H1 (cell line): ENCODE measurements around the gene RASL11B. TPM values are rescaled to one million over a fixed set of nuclear protein-coding genes. Genes with fewer than 3 reads are reported as not detected.

Experiments
- CTCF ChIA-PET: fragments of 300-600 bp; sonication (Branson Sonifier 250); formaldehyde crosslinking; loops from one replicate; lab custom pipeline; 2021; ENCODE audit not compliant: partially characterized antibody; lab: Charles Lee
- POLR2A ChIA-PET: fragments of 300-600 bp; sonication (Branson Sonifier 250); formaldehyde crosslinking; loops from one replicate; lab custom pipeline; 2021; ENCODE audit warnings: inconsistent platforms; ENCODE audit not compliant: partially characterized antibody; lab: Charles Lee
- DNase-seq, 2 experiments: peaks; one replicate each; pipeline versions ENCODE4 v3.0.0 to v3.0.0-alpha.2; 2010 to 2022; ENCODE audit warnings: low spot score in 2 of 2, low read depth in 1 of 2, mixed read lengths in 1 of 2
- FAIRE-seq: peaks from 2 replicates; lab custom pipeline; 2011; peaks lifted over from hg19 to GRCh38; lab: Jason Lieb, UNC
- H2AFZ ChIP-seq: 2 replicates; pipeline ENCODE4 v1.8.1; 2012; ENCODE audit warnings: low read length, inconsistent platforms
- H2AK5ac ChIP-seq: 2 replicates; pipeline ENCODE4 v1.6.1; 2013; ENCODE audit warnings: low read depth, low read length
- H2BK120ac ChIP-seq: replicated peaks from 2 replicates; pipeline ENCODE3; 2013; ENCODE audit warnings: low read depth, low read length, inconsistent platforms
- H2BK12ac ChIP-seq: 2 replicates; pipeline ENCODE4 v1.6.1; 2013; ENCODE audit warnings: low read depth, low read length
- H2BK15ac ChIP-seq: 2 replicates; pipeline ENCODE4 v1.6.1; 2013; ENCODE audit warnings: low read length
- H2BK20ac ChIP-seq: 2 replicates; pipeline ENCODE4 v1.6.1; 2013; ENCODE audit warnings: low read length
- H2BK5ac ChIP-seq: 2 replicates; pipeline ENCODE4 v1.6.1; 2013; ENCODE audit warnings: low read depth, low read length
- H3K14ac ChIP-seq: 2 replicates; pipeline ENCODE4 v1.6.1; 2013; ENCODE audit warnings: inconsistent platforms; ENCODE audit not compliant: insufficient read length
- H3K18ac ChIP-seq: 2 replicates; pipeline ENCODE4 v1.6.1; 2013; ENCODE audit warnings: low read length; ENCODE audit errors: extremely low read depth
- H3K23ac ChIP-seq: 2 replicates; pipeline ENCODE4 v1.6.1; 2013; ENCODE audit warnings: inconsistent platforms; ENCODE audit not compliant: insufficient read length
- H3K23me2 ChIP-seq: 2 replicates; pipeline ENCODE4 v1.6.1; 2013; ENCODE audit warnings: low read depth, low read length
- H3K27ac ChIP-seq: 2 replicates; pipeline ENCODE4 v1.6.1; 2011; ENCODE audit warnings: low read depth, low read length, inconsistent platforms
- H3K27me3 ChIP-seq, 4 experiments: replicated peaks in 1 of 4; 1 replicate in 1 of 4; 2 replicates in 3 of 4; pipeline versions ENCODE4 v1.6.1 to v1.8.1; 2011 to 2013; ENCODE audit warnings: low read length in 3 of 4, mild to moderate bottlenecking in 3 of 4, inconsistent platforms in 2 of 4, mixed read lengths in 2 of 4, moderate library complexity in 1 of 4; ENCODE audit not compliant: control insufficient read depth in 3 of 4, insufficient read depth in 3 of 4; ENCODE audit errors: extremely low read depth in 1 of 4
- H3K36me3 ChIP-seq, 4 experiments: 2 replicates each; pipeline versions ENCODE4 v1.6.1 to v1.8.1; 2011 to 2013; ENCODE audit warnings: mild to moderate bottlenecking in 4 of 4, low read length in 3 of 4, moderate library complexity in 2 of 4, control low read depth in 1 of 4, inconsistent platforms in 1 of 4; ENCODE audit not compliant: insufficient read depth in 4 of 4, control insufficient read depth in 2 of 4
- H3K4ac ChIP-seq: replicated peaks from 2 replicates; pipeline ENCODE3; 2013; ENCODE audit warnings: low read length, low read depth, mixed read lengths, inconsistent platforms; ENCODE audit not compliant: insufficient read length
- H3K4me1 ChIP-seq, 4 experiments: replicated peaks in 1 of 4; 1 replicate in 1 of 4; 2 replicates in 3 of 4; pipeline versions ENCODE4 v1.6.1 to v1.8.1; 2011 to 2013; ENCODE audit warnings: low read length in 3 of 4, inconsistent platforms in 2 of 4, mixed read lengths in 1 of 4; ENCODE audit not compliant: insufficient read depth in 4 of 4, control insufficient read depth in 3 of 4
- H3K4me2 ChIP-seq, 2 experiments: 2 replicates each; pipeline versions ENCODE4 v1.6.1 to v1.8.1; 2011 to 2013; ENCODE audit warnings: low read depth in 2 of 2, low read length in 2 of 2, control low read depth in 1 of 2, inconsistent platforms in 1 of 2, mild to moderate bottlenecking in 1 of 2; ENCODE audit not compliant: insufficient read depth in 1 of 2
- H3K4me3 ChIP-seq, 4 experiments: fragments of 200-600, 300-600 bp in 1 of 4; sonication (generic), shearing (Covaris generic), sonication (Bioruptor Twin) in 1 of 4; 2 replicates each; pipeline versions ENCODE4 v1.5.1 to v1.8.1; 2011 to 2016; ENCODE audit warnings: low read length in 4 of 4, low read depth in 3 of 4, control low read depth in 2 of 4, inconsistent platforms in 2 of 4, mild to moderate bottlenecking in 2 of 4, mixed read lengths in 1 of 4, moderate library complexity in 1 of 4; ENCODE audit not compliant: insufficient read depth in 2 of 4; ENCODE audit errors: extremely low read depth in 1 of 4
- H3K56ac ChIP-seq: replicated peaks from 2 replicates; pipeline ENCODE3; 2013; ENCODE audit warnings: low read depth, mild to moderate bottlenecking, mixed read lengths, low read length, inconsistent platforms; ENCODE audit not compliant: insufficient read length
- H3K79me1 ChIP-seq: 2 replicates; pipeline ENCODE4 v1.6.1; 2013; ENCODE audit warnings: low read depth, low read length, control low read depth
- H3K79me2 ChIP-seq, 2 experiments: 2 replicates each; pipeline versions ENCODE4 v1.6.1 to v1.8.1; 2012 to 2013; ENCODE audit warnings: low read length in 2 of 2, mild to moderate bottlenecking in 2 of 2, inconsistent platforms in 1 of 2; ENCODE audit not compliant: insufficient read depth in 2 of 2, control insufficient read depth in 1 of 2
- H3K9ac ChIP-seq, 4 experiments: replicated peaks in 1 of 4; 1 replicate in 1 of 4; 2 replicates in 3 of 4; pipeline versions ENCODE4 v1.6.1 to v1.8.1; 2011 to 2013; ENCODE audit warnings: low read depth in 3 of 4, low read length in 3 of 4, control low read depth in 2 of 4, mild to moderate bottlenecking in 2 of 4, moderate library complexity in 2 of 4, inconsistent platforms in 1 of 4; ENCODE audit errors: extremely low read depth in 1 of 4
- H3K9me3 ChIP-seq, 2 experiments: 2 replicates each; pipeline versions ENCODE4 v1.6.1 to v1.8.1; 2012 to 2013; ENCODE audit warnings: mild to moderate bottlenecking in 2 of 2, moderate library complexity in 2 of 2, control low read depth in 1 of 2, inconsistent platforms in 1 of 2, low read depth in 1 of 2, low read length in 1 of 2, mixed read lengths in 1 of 2; ENCODE audit not compliant: insufficient read depth in 2 of 2
- H4K20me1 ChIP-seq, 2 experiments: replicated peaks in 1 of 2; 2 replicates each; pipeline versions ENCODE3 to v1.8.1; 2011 to 2013; ENCODE audit warnings: inconsistent platforms in 2 of 2, low read length in 2 of 2, mild to moderate bottlenecking in 1 of 2; ENCODE audit not compliant: insufficient read depth in 2 of 2, control insufficient read depth in 1 of 2
- H4K5ac ChIP-seq: 2 replicates; pipeline ENCODE4 v1.6.1; 2013; ENCODE audit warnings: low read length, low read depth, mixed read lengths, inconsistent platforms; ENCODE audit not compliant: insufficient read length
- H4K8ac ChIP-seq: 2 replicates; pipeline ENCODE4 v1.8.0; 2013; ENCODE audit warnings: mild to moderate bottlenecking, moderate library complexity, low read length, inconsistent platforms; ENCODE audit not compliant: insufficient read depth; ENCODE audit errors: extremely low read depth
- H4K91ac ChIP-seq: replicated peaks from 2 replicates; pipeline ENCODE3; 2013; ENCODE audit warnings: low read length, mixed read lengths, inconsistent platforms; ENCODE audit not compliant: insufficient read length
- CHD1 ChIP-seq: IDR thresholded peaks from 2 replicates; pipeline ENCODE4 v1.6.1; 2012; ENCODE audit warnings: low read depth, low read length, improper control_type of control experiment
- HDAC2 ChIP-seq, 2 experiments: fragments of 300-600 bp in 1 of 2; sonication (generic) in 1 of 2; IDR thresholded peaks; 2 replicates each; pipeline ENCODE4 v1.6.1; 2011 to 2012; ENCODE audit warnings: low read depth in 2 of 2, low read length in 2 of 2, mild to moderate bottlenecking in 2 of 2, moderate library complexity in 2 of 2, borderline replicate concordance in 1 of 2, inconsistent platforms in 1 of 2
- HDAC6 ChIP-seq: IDR thresholded peaks from one replicate; pipeline ENCODE4 v1.7.1; 2012; ENCODE audit warnings: low read depth, mild to moderate bottlenecking, inconsistent platforms, low read length, moderate library complexity
- JUN ChIP-seq: IDR thresholded peaks from 2 replicates; pipeline ENCODE4 v1.6.1; 2011; ENCODE audit warnings: low read depth, mild to moderate bottlenecking, improper control_type of control experiment, low read length
- TAF1 ChIP-seq: IDR thresholded peaks from 2 replicates; pipeline ENCODE4 v1.6.1; 2011; ENCODE audit warnings: mild to moderate bottlenecking, low read depth, low read length
- WGBS, 2 experiments: shearing (Covaris generic) in 1 of 2; methylation state at CpG; one replicate each; pipeline versions ENCODE4 v1.1.6 to v1.1.7; 2013 to 2015; ENCODE audit warnings: low lambda C conversion rate in 2 of 2, mixed read lengths in 2 of 2, inconsistent platforms in 1 of 2, low coverage in 1 of 2, missing lambda C conversion rate in 1 of 2; ENCODE audit not compliant: insufficient replicate concordance in 2 of 2, insufficient coverage in 1 of 2, insufficient read length in 1 of 2; ENCODE audit errors: extremely low coverage in 1 of 2, missing lambda C conversion rate in 1 of 2; 5-methylcytosine and 5-hydroxymethylcytosine counted together
- polyA plus RNA-seq, 7 experiments: library from polyadenylated mRNA; depleted of rRNA in 3 of 7; stranded (reverse) in 5 of 7; unstranded in 2 of 7; fragments of >200 nt in 5 of 7; fragments of 200-250 nt in 2 of 7; gene quantifications; 1 replicate in 5 of 7; 2 replicates in 1 of 7; 4 replicates in 1 of 7; pipeline versions ENCODE4 v1.2.1 to v1.2.3, GENCODE V29; 2011 to 2013; ENCODE audit warnings: missing spikeins in 2 of 7, mixed read lengths in 2 of 7
- total RNA-seq: library from RNA; stranded (reverse); fragmentation: NEBNext Ultra II Directional; extraction: Animal tissue kit (Norgen Biotek cat#: 25700); gene quantifications from 2 replicates; pipeline ENCODE4 v1.2.1, GENCODE V29; 2021
- TF ChIP-seq, protein P1 (sequence below): IDR thresholded peaks from 2 replicates; pipeline ENCODE4 v1.6.1; 2012; ENCODE audit warnings: inconsistent platforms

Gene RASL11B
- total and polyA plus RNA-seq, 2 of the 8 experiments (the other 6 are each of a cell fraction or from before 2014, with no cell fraction given): 49.8 to 75.5 TPM

- H3K23ac ChIP-seq: no peak overlapping the region
- no peak overlapping the region for H2BK15ac ChIP-seq
- H3K56ac ChIP-seq: no peak overlapping the region
- H3K4me2 ChIP-seq: no peak overlapping the region
- H3K4ac ChIP-seq: no peak overlapping the region
- H2BK20ac ChIP-seq: no peak overlapping the region
- H4K5ac ChIP-seq: no peak overlapping the region
- DNase-seq (no peak), FAIRE-seq (no peak)
- 94% methylated on average over 2 of the region's 2 CpGs; no CpG with 5 or more reads in 1 of the 2 experiments for WGBS, 2 experiments
- H3K9ac ChIP-seq: no peak overlapping the region
- no peaks in the 10 kb centered on the region for H3K27me3 ChIP-seq
- H4K91ac ChIP-seq: no peak overlapping the region
- ChIA-PET POLR2A (interaction anchor here (0.8 to 1.4 kb wide), 3 partner anchors 39 to 185 kb away, joined by 3 to 5 read pairs (median 3); no protein-coding TSS in a partner anchor), CTCF (interaction anchor here (0.6 to 1.6 kb wide), 4 partner anchors 9 to 75 kb away, joined by 3 to 5 read pairs (median 4); no protein-coding TSS in a partner anchor)
- H3K4me3 ChIP-seq: no peak overlapping the region
- no peaks in the 10 kb centered on the region for H4K20me1 ChIP-seq
- no peaks in the 10 kb centered on the region for H3K23me2 ChIP-seq
- H4K8ac ChIP-seq: no peak overlapping the region
- H3K36me3 ChIP-seq: no peaks in the 10 kb centered on the region
- no peaks in the 10 kb centered on the region for H3K79me2 ChIP-seq
- H2AFZ ChIP-seq: no peak overlapping the region
- no peak overlapping the region for H2AK5ac ChIP-seq
- no peak overlapping the region for H3K27ac ChIP-seq
- H3K18ac ChIP-seq: no peak overlapping the region
- no peaks in the 10 kb centered on the region for H3K79me1 ChIP-seq
- H3K9me3 ChIP-seq: no peaks in the 10 kb centered on the region
- H2BK120ac ChIP-seq: no peak overlapping the region
- no peak overlapping the region for H3K14ac ChIP-seq
- no peak overlapping the region for H2BK12ac ChIP-seq
- H3K4me1 ChIP-seq: peaks cover 0 to 3% (median 0%) of the 10 kb centered on the region in 4 experiments; a peak in 2 of 7 replicates
- TF ChIP-seq JUN: no peak
- TF ChIP-seq HDAC6: no peak
- no peak for TF ChIP-seq CHD1
- TF ChIP-seq TAF1: no peak
- TF ChIP-seq, protein P1, sequence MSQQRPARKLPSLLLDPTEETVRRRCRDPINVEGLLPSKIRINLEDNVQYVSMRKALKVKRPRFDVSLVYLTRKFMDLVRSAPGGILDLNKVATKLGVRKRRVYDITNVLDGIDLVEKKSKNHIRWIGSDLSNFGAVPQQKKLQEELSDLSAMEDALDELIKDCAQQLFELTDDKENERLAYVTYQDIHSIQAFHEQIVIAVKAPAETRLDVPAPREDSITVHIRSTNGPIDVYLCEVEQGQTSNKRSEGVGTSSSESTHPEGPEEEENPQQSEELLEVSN: no peak
- no peak for TF ChIP-seq HDAC2 (IDR thresholded peaks at IDR 0.05; ENCODE audit: borderline replicate concordance in 1 of 2, low read depth in 2 of 2, low read length in 2 of 2)
- H2BK5ac ChIP-seq: no peak overlapping the region
Observed at GRCh38 chr4:52907510-52907909, 45.4 kb downstream of the RASL11B start.
